NB4 (cell line): ENCODE data around the gene ADAMTSL5.

Experiments
- POLR2A ChIP-seq: IDR thresholded peaks from 2 replicates; pipeline ENCODE4 v1.6.1; 2011; ENCODE audit warnings: mild to moderate bottlenecking; ENCODE audit not compliant: insufficient read length; ENCODE audit errors: extremely low read depth
- TF ChIP-seq, protein P1 (sequence below): IDR thresholded peaks from one replicate; pipeline ENCODE4 v1.5.1; 2012; ENCODE audit warnings: low read depth, low read length

DNA sequence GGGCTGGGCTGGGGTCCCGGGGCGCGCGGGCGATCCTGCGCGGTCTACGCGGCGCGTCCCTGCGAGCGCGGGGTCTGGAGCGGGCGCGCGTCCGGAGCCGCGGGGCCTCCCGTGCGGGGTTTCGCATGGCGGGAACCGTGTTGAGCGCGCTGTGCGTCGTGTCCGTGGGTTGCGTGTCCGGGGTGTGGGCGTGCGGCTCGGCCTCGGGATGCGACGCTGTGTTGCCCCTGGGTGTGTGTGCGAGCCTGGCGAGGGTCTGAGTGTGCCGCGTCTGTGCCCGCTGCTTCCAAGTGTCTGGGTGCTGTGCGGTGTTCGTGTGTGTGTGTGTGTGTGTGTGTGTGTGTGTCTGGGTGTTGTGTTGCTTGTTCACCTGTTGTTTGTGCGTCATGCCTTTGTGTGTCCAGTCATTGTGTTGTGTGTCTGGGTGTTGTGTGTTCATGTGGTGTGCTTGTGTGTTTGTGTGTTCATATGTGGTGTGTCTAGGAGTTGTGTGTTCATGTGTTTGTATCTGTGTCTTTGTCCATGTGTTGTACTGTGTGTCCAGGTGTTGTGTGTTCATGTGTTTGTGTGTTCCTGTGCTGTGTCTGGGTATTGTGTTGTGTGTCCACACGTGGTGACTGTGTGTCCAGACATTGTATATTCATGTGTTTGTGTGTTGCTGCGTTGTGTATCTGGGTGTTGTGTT lies 11.6 kb upstream of the ADAMTSL5 start:
- TF ChIP-seq, protein P1, sequence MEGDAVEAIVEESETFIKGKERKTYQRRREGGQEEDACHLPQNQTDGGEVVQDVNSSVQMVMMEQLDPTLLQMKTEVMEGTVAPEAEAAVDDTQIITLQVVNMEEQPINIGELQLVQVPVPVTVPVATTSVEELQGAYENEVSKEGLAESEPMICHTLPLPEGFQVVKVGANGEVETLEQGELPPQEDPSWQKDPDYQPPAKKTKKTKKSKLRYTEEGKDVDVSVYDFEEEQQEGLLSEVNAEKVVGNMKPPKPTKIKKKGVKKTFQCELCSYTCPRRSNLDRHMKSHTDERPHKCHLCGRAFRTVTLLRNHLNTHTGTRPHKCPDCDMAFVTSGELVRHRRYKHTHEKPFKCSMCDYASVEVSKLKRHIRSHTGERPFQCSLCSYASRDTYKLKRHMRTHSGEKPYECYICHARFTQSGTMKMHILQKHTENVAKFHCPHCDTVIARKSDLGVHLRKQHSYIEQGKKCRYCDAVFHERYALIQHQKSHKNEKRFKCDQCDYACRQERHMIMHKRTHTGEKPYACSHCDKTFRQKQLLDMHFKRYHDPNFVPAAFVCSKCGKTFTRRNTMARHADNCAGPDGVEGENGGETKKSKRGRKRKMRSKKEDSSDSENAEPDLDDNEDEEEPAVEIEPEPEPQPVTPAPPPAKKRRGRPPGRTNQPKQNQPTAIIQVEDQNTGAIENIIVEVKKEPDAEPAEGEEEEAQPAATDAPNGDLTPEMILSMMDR, result no peak
- no peak for TF ChIP-seq POLR2A
